ENCODE measurements around the gene EPB41L1. TPM values are rescaled to one million over a fixed set of nuclear protein-coding genes. Genes with fewer than 3 reads are reported as not detected.

EPB41L1 gene
- total RNA-seq, 1 experiment from 2014 or later: 134 TPM

GRCh38 chr20:36119537-36119936, 35.0 kb upstream of the EPB41L1 start:
- intact Hi-C loops (cut with micrococcal nuclease; ENCODE audit: unreplicated experiment): no loop called here
- peaks cover 11% of the 10 kb centered on the region; the same call in 1 of the 2 replicates for H3K79me2 ChIP-seq (ENCODE audit: low read depth)
- no peaks in the 10 kb centered on the region for H3K36me3 ChIP-seq (ENCODE audit: low read depth)
- H3K9me2 ChIP-seq (ENCODE audit: insufficient read depth): no peaks in the 10 kb centered on the region
- H2AFZ ChIP-seq: no peak overlapping the region
- H3K4me2 ChIP-seq: no peak overlapping the region
- no peak for DNase-seq
- 0 out of 2 replicates have a peak, but pooled peaks cover 5% of the 10 kb centered on the region for H3F3A ChIP-seq (ENCODE audit: insufficient read depth, low read depth)
- no peak overlapping the region for H3K4me3 ChIP-seq
- no peak for TF ChIP-seq EZH2 (IDR thresholded peaks at IDR 0.05; ENCODE audit: low read depth)
- TF ChIP-seq CTCF (conservative IDR thresholded peaks at IDR 0.05): no peak
- no peak overlapping the region for H3K27ac ChIP-seq
- CTCF ChIA-PET: no interaction called here
- no peaks in the 10 kb centered on the region for H4K20me1 ChIP-seq (ENCODE audit: insufficient read depth)
- POLR2A ChIA-PET (ENCODE audit: unreplicated experiment): no interaction called here
- peaks cover 24% of the 10 kb centered on the region for H3K4me1 ChIP-seq (replicated peaks; ENCODE audit: insufficient read depth)
- no TSS peak for BruUV-seq (replicated peaks)
- no peaks in the 10 kb centered on the region for H3K9me3 ChIP-seq (ENCODE audit: insufficient read depth, low read depth)
- no peaks in the 10 kb centered on the region for H3K27me3 ChIP-seq (ENCODE audit: insufficient read depth, low read depth)

GRCh38 chr20:36120241-36120640, 34.3 kb upstream of the EPB41L1 start:
- Histone ChIP-seq H3K4me1 (replicated peaks; ENCODE audit: insufficient read depth) (peaks cover 24% of the 10 kb centered on the region), H3F3A (ENCODE audit: insufficient read depth, low read depth) (0 out of 2 replicates have a peak, but pooled peaks cover 5% of the 10 kb centered on the region), H3K4me3 (no peak overlapping the region), H3K36me3 (ENCODE audit: low read depth) (no peaks in the 10 kb centered on the region), H3K79me2 (ENCODE audit: low read depth) (peaks cover 11% of the 10 kb centered on the region; the same call in 1 of the 2 replicates), H3K4me2 (no peak overlapping the region), H2AFZ (no peak overlapping the region), H3K27ac (no peak overlapping the region), H3K9me2 (ENCODE audit: insufficient read depth) (no peaks in the 10 kb centered on the region), H3K9me3 (ENCODE audit: insufficient read depth, low read depth) (no peaks in the 10 kb centered on the region), H4K20me1 (ENCODE audit: insufficient read depth) (no peaks in the 10 kb centered on the region), H3K27me3 (ENCODE audit: insufficient read depth, low read depth) (no peaks in the 10 kb centered on the region)
- intact Hi-C loops (cut with micrococcal nuclease; ENCODE audit: unreplicated experiment): no loop called here
- no peak for DNase-seq
- ChIA-PET CTCF (no interaction called here), POLR2A (ENCODE audit: unreplicated experiment) (no interaction called here)
- TF ChIP-seq CTCF (conservative IDR thresholded peaks at IDR 0.05) (no peak), EZH2 (IDR thresholded peaks at IDR 0.05; ENCODE audit: low read depth) (no peak)
- BruUV-seq (replicated peaks): no TSS peak

GRCh38 chr20:36120991-36121390, 33.5 kb upstream of the EPB41L1 start:
- Histone ChIP-seq H3K9me2 (ENCODE audit: insufficient read depth) (no peaks in the 10 kb centered on the region), H3K36me3 (ENCODE audit: low read depth) (no peaks in the 10 kb centered on the region; the same call in 1 of the 2 replicates), H3K4me2 (no peak overlapping the region), H2AFZ (no peak overlapping the region), H3K4me3 (no peak overlapping the region), H3F3A (ENCODE audit: insufficient read depth, low read depth) (0 out of 2 replicates have a peak, but pooled peaks cover 5% of the 10 kb centered on the region), H3K9me3 (ENCODE audit: insufficient read depth, low read depth) (no peaks in the 10 kb centered on the region), H3K27me3 (ENCODE audit: insufficient read depth, low read depth) (no peaks in the 10 kb centered on the region), H3K4me1 (replicated peaks; ENCODE audit: insufficient read depth) (peaks cover 24% of the 10 kb centered on the region), H4K20me1 (ENCODE audit: insufficient read depth) (no peaks in the 10 kb centered on the region), H3K79me2 (ENCODE audit: low read depth) (peaks cover 11% of the 10 kb centered on the region; the same call in 1 of the 2 replicates), H3K27ac (no peak overlapping the region)
- intact Hi-C loops (cut with micrococcal nuclease; ENCODE audit: unreplicated experiment): no loop called here
- POLR2A ChIA-PET (ENCODE audit: unreplicated experiment): no interaction called here
- no TSS peak for BruUV-seq (replicated peaks)
- CTCF ChIA-PET: no interaction called here
- no peak for DNase-seq
- TF ChIP-seq CTCF (conservative IDR thresholded peaks at IDR 0.05): no peak
- TF ChIP-seq EZH2 (IDR thresholded peaks at IDR 0.05; ENCODE audit: low read depth): no peak
